Fibroblast of lung (primary cell): ENCODE results near the gene TOX2. TPM values are rescaled to one million over a fixed set of nuclear protein-coding genes. Genes with fewer than 3 reads are reported as not detected.

ENCODE experiments used
- DNase-seq, 2 donors: peaks; one replicate each; pipeline versions ENCODE4 v3.0.0 to v3.0.0-alpha.2; 2010; ENCODE audit warnings: low read depth in 2 of 2
- H2AFZ ChIP-seq: 2 replicates; pipeline ENCODE4 v1.5.1; 2012; ENCODE audit warnings: low read length, control low read depth, inconsistent platforms
- H3K27ac ChIP-seq: 2 replicates; pipeline ENCODE4 v1.5.1; 2011; ENCODE audit warnings: low read length, control low read depth; ENCODE audit not compliant: insufficient read depth
- H3K27me3 ChIP-seq: 2 replicates; pipeline ENCODE4 v1.5.1; 2011; ENCODE audit warnings: mild to moderate bottlenecking, low read length; ENCODE audit not compliant: control insufficient read depth, insufficient read depth
- H3K36me3 ChIP-seq: 2 replicates; pipeline ENCODE4 v1.5.1; 2011; ENCODE audit warnings: low read length; ENCODE audit not compliant: control insufficient read depth, insufficient read depth
- H3K4me1 ChIP-seq: 2 replicates; pipeline ENCODE4 v1.5.1; 2011; ENCODE audit warnings: low read length; ENCODE audit not compliant: control insufficient read depth, insufficient read depth; ENCODE audit errors: extremely low read depth
- H3K4me2 ChIP-seq: 2 replicates; pipeline ENCODE4 v1.5.1; 2011; ENCODE audit warnings: low read length, control low read depth; ENCODE audit not compliant: insufficient read depth; ENCODE audit errors: extremely low read depth
- H3K4me3 ChIP-seq, 4 experiments: fragments of 200-600 bp in 1 of 4; sonication (generic) in 1 of 4; replicated peaks in 1 of 4; 2 replicates each; pipeline ENCODE4 v1.5.1; 2011 to 2016; ENCODE audit warnings: low read length in 4 of 4, low read depth in 3 of 4, mild to moderate bottlenecking in 3 of 4, control low read depth in 2 of 4, inconsistent platforms in 1 of 4, mixed read lengths in 1 of 4; ENCODE audit not compliant: insufficient read depth in 1 of 4; ENCODE audit errors: control extremely low read depth in 1 of 4
- H3K79me2 ChIP-seq: 2 replicates; pipeline ENCODE4 v1.5.1; 2012; ENCODE audit warnings: mild to moderate bottlenecking, low read length, inconsistent platforms; ENCODE audit not compliant: control insufficient read depth, insufficient read depth
- H3K9ac ChIP-seq: 2 replicates; pipeline ENCODE4 v1.5.1; 2011; ENCODE audit warnings: mild to moderate bottlenecking, low read length, control low read depth; ENCODE audit not compliant: insufficient read depth
- H3K9me3 ChIP-seq: 2 replicates; pipeline ENCODE4 v1.5.1; 2012; ENCODE audit warnings: low read depth, low read length; ENCODE audit not compliant: control insufficient read depth, insufficient read depth
- H4K20me1 ChIP-seq: 2 replicates; pipeline ENCODE4 v1.5.1; 2011; ENCODE audit warnings: low read length; ENCODE audit not compliant: control insufficient read depth, insufficient read depth; ENCODE audit errors: extremely low read depth
- CTCF ChIP-seq, 2 donors: IDR thresholded peaks in 1 of 2; conservative IDR thresholded peaks in 1 of 2; 1 replicate in 1 of 2; 2 replicates in 1 of 2; pipeline ENCODE4 v1.5.1; 2011 to 2012; ENCODE audit warnings: low read length in 2 of 2, control low read depth in 1 of 2, inconsistent platforms in 1 of 2, low read depth in 1 of 2, mild to moderate bottlenecking in 1 of 2
- EZH2 ChIP-seq: IDR thresholded peaks from 2 replicates; pipeline ENCODE4 v1.5.1; 2012; ENCODE audit warnings: low read length, control low read depth, mild to moderate bottlenecking; ENCODE audit errors: missing control alignments
- polyA plus RNA-seq, 2 donors: library from polyadenylated mRNA; depleted of rRNA in 1 of 2; stranded (reverse) in 1 of 2; unstranded in 1 of 2; fragments of >200 nt; gene quantifications; 2 replicates each; pipeline ENCODE4 v1.2.1, GENCODE V29; 2011 to 2012; ENCODE audit warnings: missing spikeins in 1 of 2
- total RNA-seq: library from RNA; depleted of rRNA; stranded (reverse); fragments of >200 nt; gene quantifications from 2 replicates; pipeline ENCODE4 v1.2.1, GENCODE V29; 2014

TOX2 gene
- total and polyA plus RNA-seq, 2 donors (not counting 1 experiment from before 2014, with no cell fraction given): 5.9 to 9.6 TPM

DNA sequence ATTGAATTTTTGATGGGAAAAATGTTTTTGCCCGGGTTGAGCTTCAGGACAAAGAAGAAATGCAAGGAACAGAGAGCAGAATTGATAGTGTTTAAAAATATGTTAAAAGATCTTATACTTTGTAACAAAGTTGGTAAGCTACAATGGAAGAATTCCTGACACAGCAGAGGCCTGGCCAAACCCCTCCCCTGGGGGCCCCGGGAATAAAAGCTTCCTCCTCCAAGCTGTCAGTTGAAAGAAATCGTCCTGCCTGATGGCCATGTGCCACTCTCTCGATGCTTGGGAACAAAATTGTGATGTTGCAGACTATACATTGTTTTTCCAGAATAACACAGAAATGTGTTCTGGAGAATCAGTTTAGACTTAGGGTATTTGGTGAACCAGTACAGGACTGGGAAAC lies 14.2 kb upstream of the TOX2 start:
- no peaks in the 10 kb centered on the region for H3K9me3 ChIP-seq
- TF ChIP-seq CTCF (conservative IDR thresholded peaks at IDR 0.05 in 1 of 2, IDR thresholded peaks at IDR 0.05 in 1 of 2; ENCODE audit: low read depth in 1 of 2, low read length in 2 of 2): no peak
- TF ChIP-seq EZH2: no peak
- no peaks in the 10 kb centered on the region for H3K36me3 ChIP-seq

DNA sequence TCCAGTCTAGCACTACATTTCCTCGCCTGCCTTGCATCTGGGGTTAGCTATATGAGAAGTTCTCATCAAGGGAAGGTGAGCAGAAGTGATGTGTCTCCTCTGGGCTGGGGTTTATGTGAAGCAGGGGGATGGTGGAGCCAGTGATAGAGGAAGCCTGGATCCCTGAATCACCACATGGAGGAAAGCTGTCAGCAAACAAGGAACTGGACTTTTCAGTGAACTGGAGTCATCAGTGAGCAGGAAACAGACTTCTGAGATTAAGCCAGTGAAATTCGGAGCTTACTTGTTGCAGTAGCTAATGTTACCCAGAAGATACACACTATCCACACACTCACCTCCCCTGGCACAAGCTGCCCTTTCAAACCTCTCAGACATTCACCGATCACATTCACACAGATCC lies 13.4 kb upstream of the TOX2 start:
- TF ChIP-seq EZH2 (no peak), CTCF (conservative IDR thresholded peaks at IDR 0.05 in 1 of 2, IDR thresholded peaks at IDR 0.05 in 1 of 2; ENCODE audit: low read depth in 1 of 2, low read length in 2 of 2) (no peak)
- Histone ChIP-seq H3K36me3 (no peaks in the 10 kb centered on the region), H4K20me1 (no peaks in the 10 kb centered on the region), H3K79me2 (no peaks in the 10 kb centered on the region), H3K4me1 (no peaks in the 10 kb centered on the region), H3K27me3 (no peaks in the 10 kb centered on the region), H3K4me3 (no peak overlapping the region), H3K9me3 (no peaks in the 10 kb centered on the region), H3K9ac (no peak overlapping the region), H3K4me2 (no peak overlapping the region), H2AFZ (no peak overlapping the region), H3K27ac (no peak overlapping the region)
- DNase-seq: no peak

More for the DNA sequence above, 14.2 kb upstream of the TOX2 start:
- no peak overlapping the region for H3K4me2 ChIP-seq
- no peak overlapping the region for H3K4me3 ChIP-seq
- H3K9ac ChIP-seq: no peak overlapping the region
- H3K27me3 ChIP-seq: no peaks in the 10 kb centered on the region
- no peaks in the 10 kb centered on the region for H3K79me2 ChIP-seq
- no peak overlapping the region for H3K27ac ChIP-seq
- no peak overlapping the region for H2AFZ ChIP-seq
- peak in 1 of 2 donors; percentile 73 for DNase-seq
- H3K4me1 ChIP-seq: no peaks in the 10 kb centered on the region
- H4K20me1 ChIP-seq: no peaks in the 10 kb centered on the region

GRCh38 chr20:43903953-43904826 lies 10.5 kb upstream of the TOX2 start:
- no peak overlapping the region for H2AFZ ChIP-seq
- no peaks in the 10 kb centered on the region for H3K9me3 ChIP-seq
- no peaks in the 10 kb centered on the region for H4K20me1 ChIP-seq
- H3K4me3 ChIP-seq: no peak overlapping the region
- no peaks in the 10 kb centered on the region for H3K27me3 ChIP-seq
- H3K36me3 ChIP-seq: no peaks in the 10 kb centered on the region
- DNase-seq: no peak
- no peaks in the 10 kb centered on the region for H3K4me1 ChIP-seq
- no peak overlapping the region for H3K27ac ChIP-seq
- no peak overlapping the region for H3K9ac ChIP-seq
- TF ChIP-seq CTCF (conservative IDR thresholded peaks at IDR 0.05 in 1 of 2, IDR thresholded peaks at IDR 0.05 in 1 of 2; ENCODE audit: low read depth in 1 of 2, low read length in 2 of 2) (no peak), EZH2 (no peak)
- H3K4me2 ChIP-seq: no peak overlapping the region
- H3K79me2 ChIP-seq: no peaks in the 10 kb centered on the region
